Measurements from ENCODE around the gene CHP1.

- no peak for TF ChIP-seq CTCF (IDR thresholded peaks at IDR 0.05)
- no peak for TF ChIP-seq ZFX (IDR thresholded peaks at IDR 0.05; ENCODE audit: borderline replicate concordance)
Measured at GRCh38 chr15:41230345-41230649, 771 bp upstream of the CHP1 start.

Data from 22Rv1 (cell line).